ENCODE results near the gene RINL.

The RINL gene, protein sequence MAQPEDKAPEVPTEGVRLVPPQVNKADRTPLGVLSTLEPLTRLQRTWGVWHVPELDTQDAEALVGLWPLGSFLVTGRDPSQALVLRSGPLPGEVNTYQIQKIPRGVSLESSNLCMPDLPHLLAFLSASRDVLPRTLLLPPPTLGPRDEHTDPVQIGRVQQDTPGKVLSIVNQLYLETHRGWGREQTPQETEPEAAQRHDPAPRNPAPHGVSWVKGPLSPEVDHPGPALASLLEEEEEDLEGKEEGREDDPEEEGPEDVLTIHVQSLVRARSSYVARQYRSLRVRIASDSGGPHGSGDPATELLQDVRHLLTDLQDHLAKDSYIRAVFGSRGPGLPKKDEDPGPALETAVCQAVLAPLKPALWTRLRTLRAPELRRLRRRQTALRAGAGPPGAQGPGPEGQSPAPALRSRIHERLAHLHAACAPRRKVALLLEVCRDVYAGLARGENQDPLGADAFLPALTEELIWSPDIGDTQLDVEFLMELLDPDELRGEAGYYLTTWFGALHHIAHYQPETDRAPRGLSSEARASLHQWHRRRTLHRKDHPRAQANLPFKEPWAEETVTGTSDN

DNA sequence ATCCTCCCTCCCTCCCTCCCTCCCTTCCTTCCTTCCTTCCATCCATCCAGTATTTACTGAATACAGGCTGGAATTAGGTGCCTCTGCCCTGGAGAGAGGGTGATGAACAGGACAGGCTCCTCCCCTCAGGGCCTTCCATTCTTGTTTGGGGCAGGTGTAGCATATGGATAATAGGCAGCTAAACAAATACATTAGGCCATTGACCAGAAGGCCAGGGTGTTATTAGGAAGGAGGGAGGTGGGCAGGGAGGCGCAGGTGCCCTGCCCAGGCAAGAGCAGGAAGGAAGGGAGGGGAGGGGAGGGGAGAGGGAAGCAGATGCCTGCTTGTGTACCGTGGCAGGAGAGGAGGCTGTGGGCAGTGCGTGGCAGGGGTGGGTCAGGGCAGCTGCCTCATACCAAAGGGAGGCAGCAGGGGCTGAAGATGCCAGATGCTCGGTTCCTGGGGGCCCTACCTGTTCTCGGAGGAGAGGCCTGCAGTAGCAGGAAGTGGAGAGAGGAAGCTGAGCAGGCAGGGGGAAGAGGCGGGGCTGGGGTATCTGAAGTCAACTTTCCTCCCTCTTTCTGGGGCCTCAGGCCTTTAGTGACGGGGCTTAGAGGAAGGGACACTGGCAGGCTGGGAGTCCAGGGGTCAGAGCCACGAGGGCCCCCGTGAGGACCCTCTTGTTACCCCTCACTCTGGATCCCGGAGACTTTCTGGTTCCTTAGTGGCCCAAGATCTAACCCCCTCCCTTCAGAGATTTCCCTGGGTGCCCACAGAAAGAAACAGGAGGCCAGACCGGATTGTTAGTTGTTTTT, at the start of gene RINL:
Gene RINL (minus strand): TSS at position 495 of the 794 bp plus-strand sequence. CDS start 1,533 bp downstream, outside the sequence.
- DNase-seq = no peak

DNA sequence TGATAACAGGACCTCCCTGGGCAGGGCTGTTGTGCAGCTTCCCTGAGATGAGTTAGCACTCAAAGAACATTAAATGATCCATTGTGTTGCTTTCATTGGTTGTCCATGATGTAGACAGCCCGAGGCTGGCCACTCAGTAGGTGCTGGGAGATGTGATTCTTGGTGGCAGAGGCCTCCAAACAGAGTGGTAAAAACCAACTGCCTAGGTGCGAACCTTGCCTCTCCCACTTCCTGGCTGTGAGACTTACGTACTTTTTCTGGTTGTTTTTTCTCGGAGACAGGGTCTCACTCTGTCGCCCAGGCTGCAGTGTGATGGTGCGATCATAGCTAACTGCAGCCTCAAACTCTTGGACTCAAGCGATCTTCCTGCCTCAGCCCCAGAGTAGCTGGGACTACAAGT, 46.3 kb upstream of the RINL start:
- DNase-seq = no peak

DNA sequence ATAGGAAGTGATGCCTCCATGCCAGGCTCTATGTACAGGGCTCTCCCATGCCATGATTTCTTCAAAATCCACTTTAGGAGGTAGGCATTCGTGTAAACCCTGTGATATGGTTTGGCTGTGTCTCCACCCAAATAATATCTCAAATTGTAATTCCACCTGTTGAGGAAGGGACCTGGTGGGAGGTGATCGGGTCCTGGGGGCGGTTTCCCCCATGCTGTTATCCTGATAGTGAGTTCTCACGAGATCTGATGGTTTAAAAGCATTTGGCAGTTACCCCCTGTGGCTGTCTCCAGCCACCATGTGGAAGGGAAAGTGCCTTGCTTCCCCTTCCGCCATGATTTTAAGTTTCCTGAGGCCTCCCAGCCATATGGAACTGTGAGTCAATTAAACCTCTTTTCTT, 44.4 kb upstream of the RINL start:
- DNase-seq = no peak

GRCh38 chr19:38921420-38922274, 43.6 kb upstream of the RINL start:
- DNase-seq = no peak

GRCh38 chr19:38920602-38921419, 42.7 kb upstream of the RINL start:
- no peak for DNase-seq

DNA sequence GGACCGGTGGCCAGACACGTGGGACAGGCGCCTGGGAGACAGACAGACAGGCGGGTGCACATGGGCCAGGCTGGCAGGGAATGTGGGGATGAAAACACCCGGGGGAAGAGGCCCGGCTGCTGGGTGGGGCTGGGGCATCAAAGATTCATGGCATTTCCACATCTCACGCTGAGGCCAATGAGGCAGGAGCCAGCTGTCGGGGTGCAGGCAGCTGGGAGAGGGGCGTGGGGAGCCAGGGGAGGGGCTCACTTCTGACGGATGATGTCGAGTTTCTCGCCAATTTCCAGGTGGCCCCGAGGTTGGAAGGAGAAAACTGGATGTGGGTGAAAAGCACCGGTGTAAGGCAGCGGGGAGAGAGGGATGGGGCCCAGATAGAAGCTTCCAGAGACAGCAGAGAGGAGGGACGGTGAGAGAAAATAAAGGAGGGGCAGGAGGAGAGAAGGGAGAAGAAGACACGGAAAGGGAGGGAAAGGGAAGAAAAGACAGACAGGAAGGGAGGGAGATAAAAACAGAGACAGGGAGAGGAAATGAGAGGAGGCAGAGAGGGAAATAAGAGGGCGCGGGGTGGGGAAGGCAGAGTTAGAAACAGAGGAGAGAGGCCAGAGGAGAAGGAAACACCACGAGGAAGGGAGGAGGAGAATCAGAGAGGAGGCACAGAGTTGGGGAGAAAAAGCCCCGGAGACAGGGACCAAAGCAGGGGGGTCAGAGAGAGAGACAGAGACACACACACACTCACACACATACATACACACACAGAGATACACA, 41.9 kb upstream of the RINL start:
- DNase-seq = no peak

DNA sequence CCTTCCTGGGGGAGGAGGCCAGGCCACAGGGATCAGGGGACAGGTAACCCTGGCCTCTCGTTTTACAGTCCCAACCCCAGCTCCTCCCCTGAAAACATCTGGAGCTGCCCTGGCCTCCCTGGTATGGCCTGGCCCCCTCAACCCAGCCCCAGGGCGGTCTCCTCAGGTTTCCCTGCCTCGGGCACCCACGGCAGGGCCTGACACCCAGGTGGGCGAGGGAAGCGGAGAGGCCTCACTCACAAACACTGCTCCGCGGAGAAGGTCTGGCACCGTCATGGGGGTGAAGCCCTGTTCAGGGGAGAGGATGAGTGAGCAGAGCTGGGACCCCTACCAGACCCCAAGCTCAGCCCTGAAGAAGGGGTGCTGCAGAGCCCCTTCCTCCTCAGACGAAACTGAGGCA, 40.5 kb upstream of the RINL start:
- DNase-seq = no peak

GRCh38 chr19:38917921-38918491, 39.9 kb upstream of the RINL start:
- DNase-seq = no peak

DNA sequence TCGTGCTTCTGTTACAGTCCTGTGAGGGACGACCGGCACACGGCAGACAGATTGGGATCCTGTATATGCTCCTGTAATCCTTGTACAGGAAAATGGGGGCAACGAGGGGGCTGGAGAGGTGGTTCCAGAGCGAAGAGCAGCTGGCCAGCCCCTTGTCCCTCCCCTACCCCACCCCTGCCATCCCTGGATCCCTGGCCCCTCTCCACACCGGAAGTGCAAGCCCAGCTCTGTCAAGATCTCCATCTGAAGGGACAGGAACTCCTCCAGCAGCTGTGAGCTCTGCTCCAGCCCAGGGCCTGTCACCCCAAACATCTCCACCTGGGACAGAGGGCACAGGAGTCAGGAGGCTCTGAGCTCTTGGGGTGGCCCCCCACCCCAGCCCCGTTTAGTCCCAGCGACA, 39.4 kb upstream of the RINL start:
- no peak for DNase-seq

- DNase-seq = no peak
Observed at GRCh38 chr19:38915329-38916321, 37.5 kb upstream of the RINL start.

DNA sequence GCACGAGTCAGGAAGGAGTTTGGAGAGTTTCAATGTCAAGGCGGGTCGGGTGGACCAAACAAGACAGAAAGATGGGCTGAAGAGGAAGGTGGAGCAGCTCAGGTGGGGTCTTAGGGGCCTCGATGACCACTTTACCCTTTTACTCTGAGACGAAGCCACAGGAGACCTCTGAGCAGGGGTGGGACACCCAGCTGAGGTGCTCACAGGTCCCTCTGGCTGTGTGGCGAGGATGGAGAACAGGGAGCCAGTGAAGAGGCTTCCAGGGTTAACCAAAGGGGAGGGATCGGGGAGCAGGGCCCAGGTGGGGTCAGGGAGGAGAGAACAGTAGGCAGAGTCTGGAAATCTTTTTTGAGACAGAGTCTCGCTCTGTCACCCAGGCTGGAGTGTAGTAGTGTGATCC, 35.9 kb upstream of the RINL start:
- DNase-seq = no peak

GRCh38 chr19:38912600-38913514, 34.8 kb upstream of the RINL start:
- no peak for DNase-seq

DNA sequence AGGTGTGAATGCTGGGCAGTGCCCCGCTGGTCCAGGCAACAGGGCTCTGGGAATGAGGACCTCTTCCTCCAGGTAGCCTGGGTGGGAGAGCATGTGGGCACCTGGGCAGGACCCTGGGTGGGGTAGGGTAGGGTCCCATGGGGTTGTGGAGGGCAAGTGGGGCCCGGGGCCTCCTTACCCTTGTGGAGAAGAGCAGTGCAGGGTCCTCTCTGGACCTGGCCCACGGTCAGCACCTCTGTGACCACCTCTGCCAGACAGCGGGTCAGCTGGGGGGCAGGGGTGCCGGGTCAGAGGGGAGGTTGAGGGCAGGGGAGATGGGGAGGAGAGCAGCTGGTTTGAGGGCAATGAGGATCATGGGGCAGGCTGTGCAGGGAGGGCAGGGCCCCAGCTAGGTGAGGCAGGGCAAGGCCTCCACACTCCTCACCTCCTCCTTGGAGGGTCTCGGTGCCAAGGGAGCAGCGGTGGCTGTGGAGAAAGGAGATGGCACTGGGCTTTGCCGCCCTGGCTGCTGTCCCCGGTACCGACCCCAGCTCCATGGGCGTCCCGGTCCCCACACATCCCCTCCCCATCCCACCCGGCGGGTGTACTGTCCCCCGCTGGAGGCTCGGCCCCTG, 33.4 kb upstream of the RINL start:
- DNase-seq = no peak

DNA sequence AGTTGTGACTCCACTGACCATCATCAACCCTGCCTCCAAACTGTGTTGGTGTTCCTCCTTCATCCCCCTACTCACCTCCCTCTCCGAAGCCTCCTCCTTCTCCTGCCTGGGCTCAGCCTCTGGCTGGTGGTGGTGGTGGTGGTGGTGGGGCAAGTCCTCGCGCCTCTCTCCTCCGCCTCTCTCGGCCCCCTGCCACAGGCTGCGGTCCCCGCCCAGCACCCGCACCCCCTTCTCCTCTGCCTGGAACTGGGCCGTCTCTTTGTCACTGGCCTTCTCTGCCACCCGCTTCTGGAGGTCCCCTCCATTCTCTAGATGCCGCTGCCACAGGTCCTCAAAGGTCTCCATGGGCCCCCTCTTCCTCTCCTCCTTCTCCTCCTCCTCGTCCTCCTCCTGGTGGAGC, 32.4 kb upstream of the RINL start:
- no peak for DNase-seq

- no peak for DNase-seq
Observed at GRCh38 chr19:38908911-38909310, 30.8 kb upstream of the RINL start.

GRCh38 chr19:38907670-38908069, 29.6 kb upstream of the RINL start:
- no peak for DNase-seq

GRCh38 chr19:38907227-38907626, 29.2 kb upstream of the RINL start:
- DNase-seq = no peak

GRCh38 chr19:38905620-38906019, 27.5 kb upstream of the RINL start:
- DNase-seq = no peak
